Sigmoid colon (tissue), 4 donors: ENCODE results near the gene SPRED2.

Experiments used
- CTCF ChIP-seq, 4 experiments: fragments of 450-650 bp in 3 of 4; fragments of 200-600 bp in 1 of 4; IDR thresholded peaks; one replicate each; pipeline ENCODE4 v1.5.1; 2016 to 2019; ENCODE audit warnings: antibody characterized with exemption in 4 of 4, mild to moderate bottlenecking in 3 of 4, moderate library complexity in 2 of 4
- EP300 ChIP-seq, 4 donors: sonication (generic); formaldehyde crosslinking; IDR thresholded peaks; one replicate each; pipeline ENCODE4 v1.6.1; 2017; ENCODE audit warnings: antibody characterized with exemption in 4 of 4

GRCh38 chr2:65389476-65389875 is 42.9 kb downstream of the SPRED2 start:
- TF ChIP-seq CTCF (IDR thresholded peaks at IDR 0.05): no peak
- no peak for TF ChIP-seq EP300 (IDR thresholded peaks at IDR 0.05)
